ENCODE data around the gene DGKD. TPM values are rescaled to one million over a fixed set of nuclear protein-coding genes. Genes with fewer than 3 reads are reported as not detected.

Gene DGKD
- total and polyA plus RNA-seq, 2 experiments from 2014 or later = 3.9 to 4.0 TPM

DNA sequence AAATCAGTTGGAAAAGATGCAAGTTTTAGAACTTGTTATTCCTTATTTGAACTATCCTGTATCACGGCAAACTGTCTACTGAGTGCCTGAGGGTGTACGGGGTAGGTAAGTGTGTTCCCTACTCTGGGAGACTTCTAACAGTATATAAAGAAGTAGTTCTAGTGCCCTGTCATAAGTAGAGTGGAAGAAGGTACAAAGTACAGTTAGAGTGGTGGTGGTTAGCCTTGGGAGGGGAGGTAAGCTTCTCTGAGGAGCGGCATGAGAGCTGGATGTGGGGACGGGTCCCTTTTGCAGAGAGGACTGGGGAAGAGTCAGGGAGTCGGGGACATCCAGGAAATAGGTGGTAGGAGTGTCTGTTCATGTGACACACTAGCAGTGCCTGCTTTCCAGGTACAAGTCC lies 48.5 kb downstream of the DGKD start:
- no peaks in the 10 kb centered on the region for H3K4me1 ChIP-seq (ENCODE audit: insufficient read depth)
- no peaks in the 10 kb centered on the region for H3K79me2 ChIP-seq (ENCODE audit: insufficient read depth)
- in situ Hi-C loops (cut with MboI) = no loop called here
- no peaks in the 10 kb centered on the region for H4K20me1 ChIP-seq (ENCODE audit: insufficient read depth)
- no peaks in the 10 kb centered on the region for H3K27me3 ChIP-seq (replicated peaks; ENCODE audit: insufficient read depth)
- 91 to 98% methylated on average over 5 of the region's 5 CpGs for WGBS, 2 experiments (ENCODE audit: low coverage in 1 of 2, low lambda C conversion rate in 2 of 2, missing lambda C conversion rate in 2 of 2)
- no peaks in the 10 kb centered on the region for H3K9me3 ChIP-seq (ENCODE audit: low read depth)
- H3K4me2 ChIP-seq (ENCODE audit: unreplicated experiment) = no peak overlapping the region
- TF ChIP-seq EZH2 (IDR thresholded peaks at IDR 0.05; ENCODE audit: insufficient read depth, poor library complexity, severe bottlenecking) = no peak
- no peak for TF ChIP-seq EZH2phosphoT487 (IDR thresholded peaks at IDR 0.05; ENCODE audit: insufficient read depth, low read depth)
- no peak overlapping the region for H3K9ac ChIP-seq
- no peak overlapping the region for H3K27ac ChIP-seq
- no peak for DNase-seq
- no peak overlapping the region for H3K4me3 ChIP-seq
- no peaks in the 10 kb centered on the region for H3F3A ChIP-seq (ENCODE audit: insufficient read depth)
- no peaks in the 10 kb centered on the region for H3K36me3 ChIP-seq (ENCODE audit: low read depth)
- no peaks in the 10 kb centered on the region for H3K9me2 ChIP-seq (ENCODE audit: insufficient read depth)
- no peak overlapping the region for H2AFZ ChIP-seq

DNA sequence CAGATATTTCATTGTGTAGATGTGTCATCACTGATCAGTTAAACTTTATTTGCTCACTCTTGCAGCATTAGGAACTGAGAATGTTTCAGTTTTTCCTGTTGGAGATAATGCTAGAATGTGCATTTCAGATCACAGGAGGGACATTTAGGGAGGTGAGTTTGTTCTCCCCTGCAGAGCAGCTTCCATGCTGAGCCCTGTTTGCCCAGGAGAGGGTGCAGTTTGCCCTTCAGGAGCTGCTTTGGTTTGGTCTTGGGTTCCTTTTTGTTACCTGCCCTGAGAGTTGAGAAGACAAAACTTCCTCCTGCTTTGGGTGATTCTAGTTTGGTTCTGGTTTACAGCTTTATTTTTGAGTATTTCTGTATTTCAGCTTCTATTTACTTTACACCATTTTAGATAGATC lies 49.9 kb downstream of the DGKD start:
- Histone ChIP-seq H3K9me2 (ENCODE audit: insufficient read depth) (no peaks in the 10 kb centered on the region), H3K27ac (no peak overlapping the region)

DNA sequence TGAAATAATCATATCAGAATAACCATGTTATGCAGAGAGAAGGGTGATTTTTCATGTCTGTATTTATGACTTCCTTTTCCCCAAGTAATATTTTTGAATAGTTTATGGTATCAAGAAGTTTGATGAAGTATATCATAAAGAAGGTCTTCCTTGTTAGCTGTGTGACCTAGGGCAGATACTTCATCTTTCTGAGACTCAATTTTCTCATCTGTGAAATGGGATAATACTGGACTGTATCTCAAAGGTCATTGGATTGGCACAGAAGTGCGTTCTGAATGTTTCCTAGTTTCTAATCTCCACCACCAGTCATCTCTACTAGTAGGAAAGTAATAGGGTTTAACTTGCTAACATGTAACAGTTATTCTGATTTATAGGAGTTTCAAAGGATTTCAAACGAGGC lies 52.6 kb downstream of the DGKD start:
- no peaks in the 10 kb centered on the region for H3F3A ChIP-seq (ENCODE audit: insufficient read depth)
- H3K79me2 ChIP-seq (ENCODE audit: insufficient read depth) = no peaks in the 10 kb centered on the region
- H3K9me2 ChIP-seq (ENCODE audit: insufficient read depth) = no peaks in the 10 kb centered on the region
- H3K9ac ChIP-seq = no peak overlapping the region
- H4K20me1 ChIP-seq (ENCODE audit: insufficient read depth) = no peaks in the 10 kb centered on the region
- H3K27ac ChIP-seq = no peak overlapping the region
- no peak overlapping the region for H3K4me2 ChIP-seq (ENCODE audit: unreplicated experiment)
- no peaks in the 10 kb centered on the region for H3K27me3 ChIP-seq (replicated peaks; ENCODE audit: insufficient read depth)
- H3K4me1 ChIP-seq (ENCODE audit: insufficient read depth) = no peaks in the 10 kb centered on the region
- 65% methylated on average over 2 of the region's 2 CpGs for WGBS, 2 experiments (ENCODE audit: low coverage in 1 of 2, low lambda C conversion rate in 2 of 2, missing lambda C conversion rate in 2 of 2)
- peaks cover 11% of the 10 kb centered on the region for H3K9me3 ChIP-seq (ENCODE audit: low read depth)
- no peak overlapping the region for H2AFZ ChIP-seq
- in situ Hi-C loops (cut with MboI) = no loop called here
- TF ChIP-seq EZH2phosphoT487 (IDR thresholded peaks at IDR 0.05; ENCODE audit: insufficient read depth, low read depth) (no peak), EZH2 (IDR thresholded peaks at IDR 0.05; ENCODE audit: insufficient read depth, poor library complexity, severe bottlenecking) (no peak)
- no peak for DNase-seq
- no peaks in the 10 kb centered on the region; the same call in 1 of the 2 replicates for H3K36me3 ChIP-seq (ENCODE audit: low read depth)
- no peak overlapping the region for H3K4me3 ChIP-seq

More for the DNA sequence above, 49.9 kb downstream of the DGKD start:
- in situ Hi-C loops (cut with MboI) = no loop called here
- Histone ChIP-seq H4K20me1 (ENCODE audit: insufficient read depth) (no peaks in the 10 kb centered on the region), H3K4me1 (ENCODE audit: insufficient read depth) (no peaks in the 10 kb centered on the region), H3F3A (ENCODE audit: insufficient read depth) (no peaks in the 10 kb centered on the region), H3K4me2 (ENCODE audit: unreplicated experiment) (no peak overlapping the region), H3K36me3 (ENCODE audit: low read depth) (no peaks in the 10 kb centered on the region), H3K79me2 (ENCODE audit: insufficient read depth) (no peaks in the 10 kb centered on the region), H3K4me3 (no peak overlapping the region), H3K9me3 (ENCODE audit: low read depth) (no peaks in the 10 kb centered on the region), H2AFZ (no peak overlapping the region), H3K9ac (no peak overlapping the region), H3K27me3 (replicated peaks; ENCODE audit: insufficient read depth) (no peaks in the 10 kb centered on the region)
- DNase-seq = peak; percentile 52
- TF ChIP-seq EZH2phosphoT487 (IDR thresholded peaks at IDR 0.05; ENCODE audit: insufficient read depth, low read depth) = no peak
- no peak for TF ChIP-seq EZH2 (IDR thresholded peaks at IDR 0.05; ENCODE audit: insufficient read depth, poor library complexity, severe bottlenecking)

- Histone ChIP-seq H3K36me3 (ENCODE audit: low read depth) (no peaks in the 10 kb centered on the region; the same call in 1 of the 2 replicates), H2AFZ (no peak overlapping the region), H3K9ac (no peak overlapping the region), H4K20me1 (ENCODE audit: insufficient read depth) (no peaks in the 10 kb centered on the region), H3K27me3 (replicated peaks; ENCODE audit: insufficient read depth) (no peaks in the 10 kb centered on the region), H3K4me3 (no peak overlapping the region), H3K27ac (no peak overlapping the region), H3K4me1 (ENCODE audit: insufficient read depth) (no peaks in the 10 kb centered on the region), H3K4me2 (ENCODE audit: unreplicated experiment) (no peak overlapping the region), H3K79me2 (ENCODE audit: insufficient read depth) (no peaks in the 10 kb centered on the region), H3K9me3 (ENCODE audit: low read depth) (peaks cover 18% of the 10 kb centered on the region), H3K9me2 (ENCODE audit: insufficient read depth) (no peaks in the 10 kb centered on the region), H3F3A (ENCODE audit: insufficient read depth) (peaks cover 5% of the 10 kb centered on the region)
- peak; percentile 37 for DNase-seq
- 51 to 66% methylated on average over 8 of the region's 8 CpGs for WGBS, 2 experiments (ENCODE audit: low coverage in 1 of 2, low lambda C conversion rate in 2 of 2, missing lambda C conversion rate in 2 of 2)
- in situ Hi-C loops (cut with MboI) = no loop called here
- TF ChIP-seq EZH2 (IDR thresholded peaks at IDR 0.05; ENCODE audit: insufficient read depth, poor library complexity, severe bottlenecking) = no peak
- no peak for TF ChIP-seq EZH2phosphoT487 (IDR thresholded peaks at IDR 0.05; ENCODE audit: insufficient read depth, low read depth)
Measured at GRCh38 chr2:233407771-233408181, 53.5 kb downstream of the DGKD start.

All from GM23248 (cell line).